ENCODE results near the gene CD9. TPM values are rescaled to one million over a fixed set of nuclear protein-coding genes. Genes with fewer than 3 reads are reported as not detected.

CD9 gene
- total RNA-seq, 4 donors from 2014 or later, result 464 to 1,007 (median 773) TPM

- Histone ChIP-seq H3K27ac (peak overlapping the region; percentile 92 to 99 (median 97)), H3K27me3 (no peaks in the 10 kb centered on the region), H3K4me1 (peaks cover 27 to 84% (median 44%) of the 10 kb centered on the region in 3 donors), H3K36me3 (no peaks in the 10 kb centered on the region), H3K9me3 (no peaks in the 10 kb centered on the region), H3K4me3 (peak overlapping the region; percentile 64 to 99 (median 88))
- 22 to 40% methylated on average over 9 to 10 of the region's 10 CpGs for WGBS, 2 donors
- TF ChIP-seq POLR2A (IDR thresholded peaks at IDR 0.05) (no peak), CTCF (IDR thresholded peaks at IDR 0.05) (no peak)
- no peak for DNase-seq
- intact Hi-C loops (cut with DNase I), result no loop called here
Observed at GRCh38 chr12:6198985-6199530, 1.1 kb upstream of the CD9 start.

GRCh38 chr12:6199531-6200255 lies 507 bp upstream of the CD9 start:
- no peak for DNase-seq

DNA sequence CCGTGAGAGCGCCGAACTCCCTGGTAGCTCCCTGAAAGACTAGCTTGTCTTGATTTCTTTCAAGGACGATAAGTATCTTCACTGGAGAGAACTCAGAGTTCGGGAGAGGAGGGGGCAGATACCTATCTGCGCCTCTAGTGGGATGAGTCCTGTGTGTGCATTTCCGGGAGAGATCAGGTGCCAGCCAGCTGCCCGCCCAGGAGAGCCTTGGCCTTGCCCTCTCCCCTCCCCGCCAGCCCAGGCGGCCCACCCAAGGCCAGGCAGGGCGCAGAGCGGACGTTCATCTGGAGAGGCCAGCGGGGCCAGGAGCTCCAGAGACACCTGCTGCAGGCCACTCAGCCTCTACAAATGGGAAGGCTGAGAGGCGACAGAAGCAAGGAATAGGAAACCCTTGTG lies 1.0 kb downstream of the CD9 start:
- H3K27me3 ChIP-seq, result no peaks in the 10 kb centered on the region
- intact Hi-C loops (cut with DNase I), result no loop called here
- H3K36me3 ChIP-seq, result peaks cover 0 to 5% (median 0%) of the 10 kb centered on the region in 3 donors
- H3K4me3 ChIP-seq, result peak overlapping the region; percentile 64 to 99 (median 88)
- peak overlapping the region; percentile 92 to 99 (median 97) for H3K27ac ChIP-seq
- TF ChIP-seq POLR2A (IDR thresholded peaks at IDR 0.05) (peak in 1 of 4 donors; percentile 51), CTCF (IDR thresholded peaks at IDR 0.05) (peak in 3 of 6 experiments; percentile 9 to 29 (median 9))
- WGBS, 2 donors, result 7 to 17% methylated on average over 1 to 5 of the region's 15 CpGs
- no peaks in the 10 kb centered on the region for H3K9me3 ChIP-seq
- DNase-seq, result no peak
- peaks cover 47 to 89% (median 55%) of the 10 kb centered on the region in 3 donors for H3K4me1 ChIP-seq

More at GRCh38 chr12:6199531-6200255, 507 bp upstream of the CD9 start:
- peak overlapping the region; percentile 92 to 99 (median 97) for H3K27ac ChIP-seq
- peak overlapping the region; percentile 64 to 99 (median 88) for H3K4me3 ChIP-seq
- TF ChIP-seq POLR2A (IDR thresholded peaks at IDR 0.05), result peak in 2 of 4 donors; percentile 4 to 25
- no peak for TF ChIP-seq CTCF (IDR thresholded peaks at IDR 0.05)
- H3K9me3 ChIP-seq, result no peaks in the 10 kb centered on the region
- no peaks in the 10 kb centered on the region for H3K27me3 ChIP-seq
- H3K36me3 ChIP-seq, result no peaks in the 10 kb centered on the region
- WGBS, 2 donors, result 18 to 19% methylated on average over 8 to 9 of the region's 42 CpGs
- peaks cover 31 to 87% (median 50%) of the 10 kb centered on the region in 3 donors for H3K4me1 ChIP-seq
- intact Hi-C loops (cut with DNase I), result no loop called here

GRCh38 chr12:6201826-6202225 lies 1.6 kb downstream of the CD9 start:
- Histone ChIP-seq H3K27ac (peak overlapping the region; percentile 92 to 99 (median 97)), H3K4me1 (peaks cover 53 to 89% (median 61%) of the 10 kb centered on the region in 3 donors), H3K9me3 (no peaks in the 10 kb centered on the region), H3K4me3 (peak overlapping the region; percentile 64 to 99 (median 88)), H3K27me3 (no peaks in the 10 kb centered on the region), H3K36me3 (peaks cover 0 to 10% (median 0%) of the 10 kb centered on the region in 3 donors)
- intact Hi-C loops (cut with DNase I), result no loop called here
- TF ChIP-seq CTCF (IDR thresholded peaks at IDR 0.05) (no peak), POLR2A (IDR thresholded peaks at IDR 0.05) (no peak)
- 39 to 45% methylated on average over 3 of the region's 3 CpGs for WGBS, 2 donors
- no peak for DNase-seq

DNA sequence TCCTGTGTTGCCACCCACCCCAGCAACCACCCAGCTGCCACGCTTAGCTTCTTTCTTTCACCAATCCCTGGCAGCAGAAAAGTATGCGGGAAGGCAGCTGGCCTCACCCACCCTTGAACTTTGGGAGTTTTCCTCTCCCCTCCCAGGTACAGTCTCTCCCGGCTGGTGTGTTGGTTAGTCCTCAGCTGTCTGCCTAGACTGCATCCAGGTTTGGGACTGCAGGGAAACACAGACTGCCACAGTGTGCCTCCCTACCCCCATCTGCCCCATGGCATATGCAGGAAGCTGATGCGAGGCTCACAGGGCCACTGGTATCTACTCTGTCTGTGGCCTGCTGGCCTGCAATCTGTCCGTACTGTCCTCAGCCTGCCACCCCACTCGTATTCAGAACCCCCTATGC lies 2.1 kb downstream of the CD9 start:
- H3K4me3 ChIP-seq, result peak overlapping the region; percentile 64 to 99 (median 88)
- intact Hi-C loops (cut with DNase I), result no loop called here
- 16 to 33% methylated on average over 6 of the region's 6 CpGs for WGBS, 2 donors

More for the DNA sequence above, 2.1 kb downstream of the CD9 start:
- H3K36me3 ChIP-seq, result peaks cover 0 to 14% (median 0%) of the 10 kb centered on the region in 3 donors
- TF ChIP-seq CTCF (IDR thresholded peaks at IDR 0.05) (no peak), POLR2A (IDR thresholded peaks at IDR 0.05) (peak in 1 of 4 donors; percentile 11)
- H3K27me3 ChIP-seq, result no peaks in the 10 kb centered on the region
- no peak for DNase-seq
- H3K27ac ChIP-seq, result peak overlapping the region; percentile 92 to 99 (median 97)
- H3K4me1 ChIP-seq, result peaks cover 57 to 90% (median 66%) of the 10 kb centered on the region in 3 donors
- H3K9me3 ChIP-seq, result no peaks in the 10 kb centered on the region

Measured in esophagus squamous epithelium (tissue), 5 donors.